DMS53 treated with DMSO at 0.1 percent for 48 hours (cell line): ENCODE results near the gene MMD2.
A peak's percentile ranks its signal among the peaks of the same experiment; 100 is the strongest.

Source experiments
- DNase-seq: peaks from one replicate; lab custom pipeline; 2025; ENCODE audit not compliant: unreplicated experiment; lab: John Stamatoyannopoulos, UW

Gene MMD2

DNA sequence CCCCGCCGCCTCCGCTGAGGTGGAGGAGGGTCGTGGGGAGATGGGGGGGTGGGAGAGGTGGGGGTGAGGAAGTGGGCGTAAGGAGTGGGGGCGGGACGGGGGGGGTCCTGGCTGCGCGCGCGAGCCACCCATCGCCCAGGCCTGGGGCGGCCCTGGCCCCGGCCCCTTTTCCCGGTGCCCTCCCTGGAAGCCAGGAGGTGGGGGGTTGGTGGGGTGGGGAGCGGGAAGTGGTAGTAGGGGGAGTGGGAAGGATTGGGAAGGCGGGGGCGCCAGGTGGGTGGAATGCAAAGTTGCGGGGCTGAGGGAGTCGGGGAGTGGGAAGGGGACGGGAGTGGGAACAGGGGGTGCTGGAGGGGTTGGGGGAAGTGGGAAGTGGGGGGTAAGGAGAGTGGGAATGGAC, 319 bp upstream of the MMD2 start:
- DNase-seq, result no peak

DNA sequence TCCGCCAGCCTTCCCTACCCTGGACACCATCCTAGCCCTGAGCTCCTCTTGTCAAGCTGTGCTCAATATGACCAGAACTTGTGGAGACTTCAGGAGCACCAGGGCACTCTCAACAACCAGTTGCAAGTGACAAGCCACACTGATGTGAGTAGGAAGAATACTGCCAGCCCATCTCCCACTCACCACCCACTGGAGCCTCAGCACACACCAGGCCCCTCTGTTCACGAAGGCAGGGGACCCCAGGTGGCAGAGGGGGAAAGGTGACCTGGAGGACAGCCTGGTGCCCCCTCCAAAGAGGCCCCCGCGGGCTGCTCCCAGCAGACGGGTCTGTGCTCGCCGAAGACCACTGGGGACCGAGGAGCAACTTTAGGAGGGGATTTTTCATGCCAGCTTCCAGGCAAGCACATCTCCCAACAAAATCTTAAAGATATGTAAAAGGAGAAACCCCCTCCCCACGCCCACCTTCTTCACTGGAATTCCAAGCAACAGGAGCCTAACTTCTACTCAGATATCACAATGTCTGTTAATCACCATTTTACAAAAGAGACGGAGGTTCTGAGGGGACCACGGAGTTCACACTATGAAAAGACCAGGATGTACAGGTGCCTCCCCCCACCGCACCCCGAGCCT, 1.0 kb downstream of the MMD2 start:
- no peak for DNase-seq

DNA sequence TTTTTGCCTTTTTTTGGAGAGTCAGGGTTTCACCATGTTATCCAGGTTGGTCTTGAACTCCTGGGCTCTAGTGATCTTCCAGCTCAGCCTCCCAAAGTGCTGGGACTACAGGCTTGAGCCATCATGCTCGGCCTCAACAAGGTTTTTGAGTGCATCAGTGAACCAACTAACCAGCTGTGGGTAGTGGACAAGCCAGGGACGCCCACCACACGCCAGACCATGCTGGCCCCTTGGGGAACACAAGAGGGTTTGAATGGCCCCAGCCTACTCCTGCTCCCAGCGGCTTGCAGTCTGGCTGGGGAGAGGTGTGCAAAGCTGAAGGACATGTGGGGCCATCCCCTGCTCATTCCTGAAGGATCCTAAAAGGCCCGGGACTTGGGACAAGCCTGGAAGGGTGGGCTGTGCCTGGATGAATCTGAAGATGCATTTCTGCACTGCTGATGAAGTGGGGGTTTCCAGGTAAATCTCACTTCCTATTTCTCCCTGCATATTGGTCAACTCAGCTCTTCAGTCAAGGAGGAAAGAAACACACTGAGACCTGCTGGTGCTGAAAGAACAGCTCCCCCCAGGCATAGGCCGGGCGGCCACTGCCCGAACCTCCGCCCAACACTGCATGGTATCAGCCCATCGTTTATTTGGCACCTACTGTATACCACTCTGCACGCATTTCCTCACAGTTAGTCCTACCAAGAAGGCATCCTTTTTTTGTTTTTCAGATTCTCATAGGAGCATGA, 6.9 kb downstream of the MMD2 start:
- DNase-seq, result no peak

DNA sequence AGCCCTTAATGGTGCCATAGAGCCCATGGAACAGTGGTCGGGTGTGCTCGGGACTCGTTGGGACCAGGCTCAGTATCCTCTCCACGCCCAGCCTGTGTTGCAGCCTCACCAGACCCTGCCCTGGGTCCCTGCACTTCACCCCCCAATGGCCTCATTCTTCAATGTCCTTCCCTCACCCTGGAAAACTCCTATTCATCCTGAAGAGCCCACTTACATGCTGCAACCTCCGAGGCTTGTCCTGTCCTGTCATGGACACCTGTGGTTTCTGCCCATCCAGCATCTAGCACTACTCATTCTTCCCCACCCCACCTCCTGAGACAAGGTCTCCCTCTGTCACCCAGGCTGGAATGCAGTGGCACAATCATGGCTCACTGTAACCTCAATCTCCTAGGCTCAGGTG, 7.7 kb downstream of the MMD2 start:
- no peak for DNase-seq

DNA sequence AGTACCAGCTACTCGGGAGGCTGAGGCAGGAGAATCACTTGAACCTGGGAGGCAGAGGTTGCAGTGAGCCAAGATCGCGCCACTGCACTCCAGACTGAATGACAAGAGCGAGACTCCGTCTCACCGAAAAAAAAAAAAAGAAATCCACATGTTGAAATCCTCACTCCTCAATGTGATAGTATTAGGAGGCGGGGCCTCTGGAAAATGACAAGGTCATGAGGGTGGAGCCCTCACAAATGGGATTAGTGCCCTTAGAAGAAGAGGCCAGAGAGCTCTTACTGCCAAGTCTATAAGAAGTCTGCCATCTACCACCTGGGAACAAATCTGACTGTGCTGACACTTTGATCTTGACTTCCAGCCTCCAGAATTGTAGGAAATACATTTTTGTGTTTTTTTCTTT, 10.6 kb downstream of the MMD2 start:
- DNase-seq, result no peak

DNA sequence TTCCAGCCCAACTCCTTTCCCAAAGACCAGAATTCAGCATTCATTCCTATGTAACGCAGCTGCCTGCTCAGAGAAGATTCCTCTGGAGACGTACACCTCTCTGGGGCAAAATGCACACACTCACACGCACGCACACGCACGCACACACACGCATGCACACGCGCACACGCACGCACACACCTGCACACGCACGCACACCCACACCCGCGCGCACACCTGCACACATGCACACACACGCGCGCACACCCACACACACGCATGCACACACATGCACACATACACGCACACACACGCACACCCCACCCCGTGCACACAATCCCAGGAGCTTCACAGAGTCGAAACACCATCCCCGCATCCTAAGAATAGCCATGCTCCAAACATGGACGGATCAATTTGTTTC, 13.0 kb downstream of the MMD2 start:
- DNase-seq, result no peak

DNA sequence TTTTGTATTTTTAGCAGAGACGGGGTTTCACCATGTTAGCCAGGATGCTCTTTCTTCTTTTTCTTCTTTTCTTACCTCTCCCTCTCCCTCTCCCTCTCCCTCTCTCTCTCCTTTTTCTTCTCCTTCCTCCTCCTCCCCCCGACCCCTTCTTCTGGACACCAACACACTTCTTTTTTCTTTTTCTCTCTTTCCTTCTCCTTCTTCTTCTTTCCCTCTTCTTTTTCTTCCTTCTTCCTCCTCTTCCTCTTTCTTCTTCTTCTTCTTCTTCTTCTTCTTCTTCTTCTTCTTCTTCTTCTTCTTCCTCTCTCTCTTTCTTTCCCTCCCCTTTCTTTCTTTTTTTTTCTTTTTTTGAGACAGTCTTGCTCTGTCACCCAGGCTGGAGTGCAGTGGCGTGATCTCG, 14.0 kb downstream of the MMD2 start:
- DNase-seq, result no peak

DNA sequence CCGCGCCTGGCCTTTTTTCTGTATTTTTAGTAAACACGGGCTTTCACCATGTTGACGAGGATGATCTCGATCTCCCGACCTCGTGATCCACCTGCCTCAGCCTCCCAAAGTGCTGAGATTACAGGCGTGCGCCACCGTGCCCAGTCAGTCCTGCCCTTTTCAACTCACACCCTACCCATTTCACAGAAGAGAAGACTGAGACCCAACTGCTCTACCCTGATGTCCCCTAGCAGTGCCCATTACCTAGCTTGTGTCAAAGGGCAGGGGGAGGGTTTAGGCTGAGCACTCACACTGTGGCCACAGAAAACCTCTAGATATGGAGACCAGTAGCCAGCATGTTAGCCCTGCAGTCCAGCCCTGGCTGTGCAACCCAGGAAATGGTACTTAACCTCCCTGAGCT, 15.7 kb downstream of the MMD2 start:
- no peak for DNase-seq

DNA sequence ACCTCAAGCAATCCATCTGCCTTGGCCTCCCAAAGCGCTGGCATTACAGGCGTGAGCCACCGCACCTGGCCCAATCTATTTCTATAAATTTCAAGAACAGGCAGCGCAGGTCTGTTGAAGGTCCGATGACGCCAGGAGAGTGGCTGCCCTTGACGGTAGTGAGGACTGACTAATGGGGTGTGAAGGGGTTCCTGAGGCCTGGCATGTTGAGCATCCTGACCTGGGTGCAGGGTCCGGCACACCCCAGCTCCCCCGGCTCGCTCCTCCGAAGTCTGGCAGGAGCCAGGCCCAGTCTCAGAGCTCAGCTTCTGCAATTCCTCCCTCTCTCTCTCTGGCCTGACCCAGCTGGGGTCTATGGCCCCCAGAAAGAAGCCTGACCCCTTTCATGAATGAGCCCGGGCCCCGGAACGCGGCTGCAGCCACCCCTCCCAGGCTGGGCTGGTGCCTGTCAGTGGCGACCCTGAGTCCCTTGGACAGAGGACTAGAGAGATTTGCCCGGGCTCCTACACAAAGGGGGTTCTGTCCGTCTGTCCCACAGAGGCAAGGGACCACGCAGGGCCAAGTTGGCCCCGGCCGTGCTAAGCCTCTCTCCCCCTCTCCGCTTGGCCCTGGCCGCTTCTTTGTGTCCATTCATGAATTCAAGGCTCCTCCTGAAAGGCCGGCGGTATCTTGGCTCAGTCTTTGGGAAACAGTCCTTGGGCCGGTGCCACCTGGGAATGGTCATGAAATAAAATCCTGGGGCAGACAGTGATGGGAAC, 18.8 kb downstream of the MMD2 start:
- no peak for DNase-seq

DNA sequence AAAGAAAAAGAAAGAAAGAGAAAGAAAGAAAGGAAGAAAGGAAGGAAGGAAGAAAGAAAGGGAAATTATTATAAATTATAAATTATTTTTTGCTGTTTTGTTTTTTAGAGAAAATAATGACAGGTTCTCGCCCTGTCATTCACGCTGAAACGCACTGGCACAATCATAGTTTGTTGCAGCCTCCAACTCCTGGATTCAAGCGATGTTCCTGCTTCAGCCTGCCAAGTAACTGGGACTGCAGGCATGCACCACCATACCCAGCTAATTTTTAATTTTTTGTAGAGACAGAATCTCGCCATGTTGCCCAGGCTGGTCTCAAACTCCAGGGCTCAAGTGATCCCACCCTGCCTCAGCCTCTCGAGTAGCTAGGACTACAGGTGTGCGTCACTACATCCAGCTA, 21.6 kb downstream of the MMD2 start:
- DNase-seq, result no peak

DNA sequence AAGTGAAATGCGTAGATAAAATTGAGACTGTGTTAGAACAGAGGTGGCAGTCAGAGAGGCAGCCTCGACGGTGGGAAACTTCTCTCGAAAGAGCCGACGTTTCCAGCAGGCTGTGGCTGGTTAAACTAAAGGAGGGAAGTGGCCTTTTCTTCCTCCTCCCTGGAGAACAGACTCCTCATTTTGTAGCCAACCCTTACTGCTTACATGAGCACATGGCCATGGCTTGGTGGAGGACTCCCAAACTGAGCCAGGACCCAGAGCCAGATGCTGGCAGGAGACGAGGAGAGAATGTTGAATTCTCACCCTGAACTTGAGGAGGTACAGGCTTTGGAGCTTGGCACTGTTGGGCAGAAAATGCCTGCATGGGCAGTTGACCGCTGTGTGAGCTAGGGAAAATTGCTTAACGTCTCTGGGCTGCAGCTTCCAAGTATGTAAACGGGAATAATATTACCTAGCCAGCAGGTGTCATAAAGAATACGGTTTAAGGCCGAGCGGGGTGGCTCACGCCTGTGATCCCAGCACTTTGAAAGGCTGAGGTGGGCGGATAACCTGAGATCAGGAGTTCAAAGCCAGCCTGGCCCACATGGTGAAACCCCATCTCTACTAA, 24.5 kb downstream of the MMD2 start:
- DNase-seq, result no peak

DNA sequence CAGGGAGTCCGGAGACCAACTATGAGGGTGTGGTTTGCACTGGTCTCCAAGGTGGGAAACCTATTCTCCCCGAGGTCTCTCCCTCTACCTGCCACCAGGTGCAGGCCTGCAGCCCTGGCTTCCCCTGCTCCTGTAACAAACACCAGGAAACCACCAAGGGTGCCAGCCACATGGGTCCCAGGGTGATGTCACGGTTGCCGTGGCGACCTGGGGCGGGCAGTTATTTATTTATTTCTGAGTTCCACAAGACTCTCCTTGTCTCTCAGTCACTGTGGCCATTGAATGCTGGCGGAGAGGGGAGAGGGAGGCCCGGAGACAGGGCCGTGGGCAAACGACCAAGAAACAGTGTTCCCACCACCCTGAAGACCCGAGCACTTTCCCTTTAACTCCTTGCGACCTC, 27.0 kb downstream of the MMD2 start:
- DNase-seq, result peak; percentile 87

DNA sequence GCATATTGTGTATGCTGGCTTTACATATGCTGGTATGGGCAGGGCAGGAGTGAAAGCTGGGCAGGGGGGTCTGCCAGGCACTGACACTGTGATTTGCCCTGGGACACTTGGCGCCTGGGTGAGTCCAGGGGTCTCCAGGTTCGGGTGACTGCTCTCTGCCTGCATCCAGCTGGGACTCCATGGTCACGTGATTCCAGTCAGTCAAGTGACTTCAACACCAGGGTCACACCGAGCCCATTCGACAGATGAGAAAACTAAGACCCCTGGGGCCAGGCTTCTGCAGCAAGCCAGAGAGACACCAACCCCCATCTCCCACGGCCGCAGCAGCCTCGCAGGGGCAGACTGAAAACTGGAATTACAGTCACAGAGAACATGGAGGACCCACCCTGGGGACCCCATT, 30.0 kb downstream of the MMD2 start:
- DNase-seq, result no peak

DNA sequence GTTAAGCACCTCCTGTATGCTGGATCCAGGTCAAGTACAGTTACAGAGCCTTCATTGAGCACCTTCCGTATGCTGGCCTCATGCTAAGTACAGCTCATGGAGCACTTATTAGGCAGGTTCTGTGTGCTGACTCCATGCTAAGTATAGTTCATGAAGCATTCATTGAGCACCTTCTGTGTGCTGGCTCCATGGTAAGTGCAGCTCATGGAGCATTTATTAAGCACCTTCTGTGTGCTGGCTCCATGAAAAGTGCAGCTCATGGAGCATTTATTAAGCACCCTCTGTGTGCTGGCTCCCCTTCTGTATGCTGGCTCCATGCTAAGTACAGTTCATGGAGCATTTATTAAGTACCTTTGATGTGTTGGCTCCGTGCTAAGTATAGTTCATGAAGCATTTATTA, 30.5 kb downstream of the MMD2 start:
- no peak for DNase-seq

DNA sequence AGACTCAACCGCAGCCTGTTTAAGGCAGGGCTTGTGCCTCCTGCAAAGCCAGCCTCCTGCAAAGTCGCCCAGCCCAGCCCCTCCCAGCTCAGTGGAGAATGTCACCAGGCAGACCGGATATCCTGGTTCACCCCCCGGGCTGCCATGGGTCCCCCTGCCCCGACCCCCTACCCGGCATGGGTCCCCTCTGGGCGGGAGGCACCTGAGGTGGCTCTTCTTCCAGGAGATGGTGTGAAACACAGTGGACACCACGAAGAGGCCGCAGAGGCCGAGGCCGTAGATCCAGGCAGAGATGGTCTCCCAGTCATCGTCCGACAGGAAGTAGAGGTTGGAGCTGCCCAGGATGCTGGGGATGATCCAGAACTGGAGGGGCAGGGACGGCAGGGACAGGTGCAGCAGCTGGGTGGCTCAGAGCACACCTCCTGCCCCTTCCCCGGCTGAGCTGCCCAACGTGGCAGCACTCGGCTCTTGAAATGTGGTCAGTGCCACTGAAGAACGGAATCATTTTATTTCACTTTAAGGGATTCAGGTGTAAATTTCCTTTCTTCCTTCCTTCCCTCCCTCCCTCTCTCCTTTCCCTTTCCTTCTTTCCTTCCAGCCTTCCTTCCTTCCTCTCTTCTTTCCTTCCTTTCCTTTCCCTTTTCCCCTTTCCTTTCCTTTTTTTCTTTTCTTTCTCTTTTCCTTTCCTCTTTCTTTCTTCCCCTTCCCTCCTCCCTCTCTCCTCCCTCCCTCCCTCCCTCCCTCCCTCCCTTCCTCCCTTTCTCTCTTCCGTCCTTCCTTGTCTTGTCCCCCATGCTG, 38.8 kb downstream of the MMD2 start:
- peak; percentile 16 for DNase-seq

DNA sequence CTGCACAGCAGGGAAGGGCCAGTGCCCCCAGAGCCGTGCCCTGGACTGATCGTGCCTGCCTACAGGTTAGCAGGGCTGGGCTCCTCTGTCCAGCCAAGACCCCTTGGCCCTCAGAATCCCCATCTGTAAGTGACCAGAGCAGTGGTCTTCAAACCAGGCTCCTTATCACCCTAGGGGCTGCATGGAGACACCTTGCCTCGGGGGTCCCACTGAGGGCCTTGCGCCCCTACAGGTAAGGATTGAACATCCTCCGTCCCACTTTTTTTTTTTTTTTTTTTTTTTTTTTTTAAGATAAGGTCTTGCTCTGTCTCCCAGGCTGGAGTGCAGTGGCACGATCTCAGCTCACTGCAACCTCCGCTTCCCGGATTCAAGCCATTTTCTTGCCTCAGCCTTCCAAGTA, 42.9 kb downstream of the MMD2 start:
- no peak for DNase-seq

DNA sequence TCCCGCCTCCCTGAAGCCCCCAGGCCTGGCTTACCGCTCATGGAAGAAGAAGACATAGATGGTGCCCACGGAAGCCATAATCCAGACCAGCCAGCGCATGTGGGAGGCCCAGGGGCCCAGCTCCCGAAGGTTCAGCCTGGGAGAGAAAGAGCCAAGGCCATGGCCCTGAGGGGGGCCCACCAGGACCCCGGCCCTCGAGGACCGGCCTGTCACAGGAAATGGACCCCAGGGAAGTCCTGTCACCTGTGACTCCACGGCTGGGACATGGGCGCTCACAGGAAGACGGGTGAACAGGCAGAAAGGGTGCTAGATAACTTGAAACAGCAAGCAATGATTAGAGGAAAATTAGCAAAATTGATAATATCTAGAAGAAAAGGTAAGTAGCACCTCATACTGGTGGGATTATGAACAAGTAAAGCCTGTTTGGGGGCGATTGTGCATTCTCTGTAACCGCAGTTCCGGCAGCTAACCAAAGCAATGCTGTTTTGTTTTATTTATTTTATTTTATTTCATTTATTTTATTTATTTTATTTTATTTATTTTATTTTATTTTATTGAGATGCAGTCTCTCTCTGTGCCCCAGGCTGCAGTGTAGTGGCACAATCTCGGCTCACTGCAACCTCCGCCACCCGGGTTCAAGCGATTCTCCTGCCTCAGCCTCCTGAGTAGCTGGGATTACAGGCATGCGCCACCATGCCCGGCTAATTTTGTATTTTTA, 47.7 kb downstream of the MMD2 start:
- no peak for DNase-seq

DNA sequence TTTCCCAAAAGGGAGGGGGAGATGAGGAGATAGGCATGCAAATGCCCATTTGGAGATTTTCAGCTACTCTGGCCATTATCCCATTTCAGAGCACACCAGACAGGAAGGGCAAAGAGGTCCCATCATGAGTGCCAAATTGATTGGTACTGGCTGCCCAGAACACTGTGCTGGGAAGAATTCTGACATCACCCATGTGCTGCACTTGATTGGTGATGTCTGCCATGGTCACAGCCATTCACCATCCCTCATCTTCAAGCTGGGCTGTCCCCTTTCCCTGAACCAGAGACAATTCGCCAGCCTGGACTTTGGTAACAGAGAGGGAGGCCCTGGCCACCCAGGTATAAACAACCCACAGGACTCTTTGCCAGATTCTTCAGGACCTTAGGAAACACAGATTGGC, 52.3 kb downstream of the MMD2 start:
- DNase-seq, result no peak

DNA sequence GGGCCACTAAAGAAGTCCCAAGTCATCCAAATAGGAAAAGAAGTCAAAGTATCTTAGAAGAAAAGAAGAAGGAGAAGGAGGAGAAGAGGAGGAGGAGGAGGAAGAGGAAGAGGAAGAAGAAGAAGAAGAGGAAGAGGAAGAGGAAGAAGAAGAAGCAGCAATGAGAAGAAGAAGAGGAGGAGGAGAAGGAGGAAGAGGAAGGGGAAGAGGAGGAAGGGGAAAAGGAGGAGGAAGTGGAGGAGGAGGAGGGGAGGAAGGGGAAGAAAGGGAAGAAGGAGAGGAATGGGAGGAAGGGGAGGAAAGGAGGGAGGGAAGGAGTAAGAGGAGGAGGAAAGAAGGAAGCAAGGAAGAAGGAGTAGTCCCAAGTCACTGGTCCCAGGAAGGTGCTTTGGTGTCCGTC, 53.8 kb downstream of the MMD2 start:
- DNase-seq, result no peak

DNA sequence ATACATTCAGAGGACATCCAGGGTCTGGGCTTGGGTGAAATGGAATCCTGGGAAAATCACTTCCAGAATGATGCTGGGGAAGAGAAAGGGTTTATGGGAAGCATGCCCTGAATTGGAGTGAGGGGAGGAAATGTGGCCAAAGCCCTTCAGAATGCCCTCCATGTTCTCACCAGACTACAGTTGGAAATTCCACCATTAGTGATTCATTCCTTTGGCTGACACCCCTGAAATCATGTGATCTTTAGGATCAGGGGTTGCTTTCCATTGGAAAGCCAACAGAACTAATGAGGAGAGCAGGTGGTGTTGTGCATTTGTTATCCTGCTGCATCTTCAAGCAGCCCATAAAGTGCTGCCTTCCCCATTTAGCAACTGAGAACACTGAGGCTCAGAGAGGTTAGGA, 54.6 kb downstream of the MMD2 start:
- no peak for DNase-seq

DNA sequence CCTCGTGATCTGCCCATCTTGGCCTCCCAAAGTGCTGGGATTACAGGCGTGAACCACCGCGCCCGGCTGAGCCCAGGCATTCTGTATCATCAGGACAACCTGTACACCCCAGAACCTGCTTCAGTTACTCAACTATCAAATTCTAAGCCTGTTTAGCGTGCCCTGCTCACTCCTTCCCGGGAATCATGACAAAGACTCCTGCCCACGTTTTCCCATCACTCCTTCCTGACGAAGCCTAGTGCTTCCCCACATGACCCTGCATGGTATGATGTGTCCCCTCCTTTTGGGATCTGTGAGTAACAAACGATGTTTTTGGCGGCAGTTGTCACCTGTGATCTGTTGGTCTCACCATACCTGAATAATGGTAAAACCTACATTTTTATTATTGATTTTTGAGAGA, 63.2 kb downstream of the MMD2 start:
- DNase-seq, result no peak
